ENCODE data around the gene MTCH2.

- TF ChIP-seq CTCF (IDR thresholded peaks at IDR 0.05) (no peak), POLR2AphosphoS5 (IDR thresholded peaks at IDR 0.05) (no peak), POLR2A (IDR thresholded peaks at IDR 0.05) (no peak)
These were observed 42.5 kb downstream of the MTCH2 start for GRCh38 chr11:47599902-47600301.
